DMS153 treated with DMSO at 0.1 percent for 48 hours (cell line): ENCODE data around the gene PDE4D.

Experiments
- DNase-seq: peaks from one replicate; lab custom pipeline; 2025; ENCODE audit not compliant: unreplicated experiment; lab: John Stamatoyannopoulos, UW

PDE4D gene

DNA sequence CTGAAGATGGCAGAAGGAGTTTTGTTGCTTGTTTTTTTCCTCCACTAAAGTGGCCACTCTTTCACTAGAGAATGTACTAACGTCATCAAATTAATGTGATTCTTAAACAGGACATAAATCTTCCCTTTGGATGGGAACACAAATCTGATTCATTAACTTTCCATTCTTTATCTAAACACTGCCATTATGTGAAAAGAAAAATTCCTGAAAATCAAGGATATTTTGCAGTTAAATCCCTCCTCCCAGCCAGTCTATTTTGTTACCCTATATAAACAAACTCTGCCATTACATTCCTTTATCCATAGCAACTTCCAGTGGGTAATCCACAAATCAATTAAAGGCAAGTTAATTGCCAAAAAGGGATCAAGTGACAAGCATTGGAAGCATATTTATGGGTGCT is 546.5 kb downstream of the PDE4D start:
- no peak for DNase-seq

GRCh38 chr5:59346514-59346913 is 547.0 kb downstream of the PDE4D start:
- no peak for DNase-seq

- no peak for DNase-seq
Observed at GRCh38 chr5:59342181-59342580, 551.3 kb downstream of the PDE4D start.

DNA sequence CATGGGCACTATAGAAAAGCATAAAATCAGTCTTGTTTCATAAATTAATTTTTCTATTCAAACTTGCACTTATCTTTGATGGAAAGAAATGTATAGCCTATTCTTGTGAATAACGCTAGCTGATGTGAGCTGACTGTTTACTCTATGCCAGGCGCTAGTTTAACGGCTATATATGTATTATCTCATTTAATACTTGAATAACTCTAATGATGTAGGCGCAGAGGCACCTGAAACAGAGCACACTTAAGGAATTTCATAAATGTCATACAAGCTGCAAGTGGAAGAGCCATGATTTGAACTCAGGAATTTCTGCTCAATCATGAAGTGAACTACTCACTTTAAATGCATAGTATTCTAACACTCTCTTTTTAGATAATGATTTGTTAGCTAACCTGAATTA is 551.8 kb downstream of the PDE4D start:
- no peak for DNase-seq

- no peak for DNase-seq
Observed at GRCh38 chr5:59341155-59341554, 552.4 kb downstream of the PDE4D start.

GRCh38 chr5:59340637-59341036 is 552.9 kb downstream of the PDE4D start:
- DNase-seq = no peak

DNA sequence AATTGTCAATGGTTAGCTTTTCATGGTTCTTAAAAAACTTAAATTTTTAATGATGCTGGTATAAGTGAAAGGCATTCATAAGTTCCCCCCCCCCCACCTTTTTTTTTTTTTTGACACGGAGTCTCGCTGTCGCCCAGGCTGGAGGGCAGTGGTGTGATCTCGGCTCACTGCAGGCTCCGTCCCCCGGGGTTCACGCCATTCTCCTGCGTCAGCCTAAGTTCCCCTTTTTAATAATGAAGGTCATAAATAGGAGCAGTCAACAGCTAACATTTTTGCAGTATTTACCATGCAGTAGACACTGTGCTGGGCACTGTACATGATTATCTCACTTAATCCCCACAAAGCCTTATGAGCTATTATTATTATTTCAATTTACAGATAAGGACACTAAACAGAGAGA is 556.3 kb downstream of the PDE4D start:
- no peak for DNase-seq

DNA sequence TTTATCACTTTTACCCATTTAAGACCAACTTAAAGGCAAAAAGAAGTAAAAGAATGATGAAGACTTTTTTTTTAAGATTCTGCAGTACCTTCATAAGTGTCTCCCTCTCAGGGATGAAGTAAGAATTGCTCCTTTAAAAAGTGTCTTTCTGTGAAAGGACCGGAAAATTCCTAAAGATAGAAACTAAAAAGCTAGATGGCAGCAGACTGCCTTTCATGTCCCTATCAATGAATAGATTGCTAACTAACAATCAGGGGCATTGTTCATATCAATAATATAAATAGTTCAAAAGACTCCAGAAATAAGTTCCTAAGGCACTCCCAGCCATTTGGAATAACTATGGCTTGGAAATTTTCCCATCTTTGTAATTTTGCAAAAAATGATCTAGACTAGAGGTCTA is 558.0 kb downstream of the PDE4D start:
- DNase-seq = no peak

- no peak for DNase-seq
Observed at GRCh38 chr5:59333416-59333815, 560.1 kb downstream of the PDE4D start.

DNA sequence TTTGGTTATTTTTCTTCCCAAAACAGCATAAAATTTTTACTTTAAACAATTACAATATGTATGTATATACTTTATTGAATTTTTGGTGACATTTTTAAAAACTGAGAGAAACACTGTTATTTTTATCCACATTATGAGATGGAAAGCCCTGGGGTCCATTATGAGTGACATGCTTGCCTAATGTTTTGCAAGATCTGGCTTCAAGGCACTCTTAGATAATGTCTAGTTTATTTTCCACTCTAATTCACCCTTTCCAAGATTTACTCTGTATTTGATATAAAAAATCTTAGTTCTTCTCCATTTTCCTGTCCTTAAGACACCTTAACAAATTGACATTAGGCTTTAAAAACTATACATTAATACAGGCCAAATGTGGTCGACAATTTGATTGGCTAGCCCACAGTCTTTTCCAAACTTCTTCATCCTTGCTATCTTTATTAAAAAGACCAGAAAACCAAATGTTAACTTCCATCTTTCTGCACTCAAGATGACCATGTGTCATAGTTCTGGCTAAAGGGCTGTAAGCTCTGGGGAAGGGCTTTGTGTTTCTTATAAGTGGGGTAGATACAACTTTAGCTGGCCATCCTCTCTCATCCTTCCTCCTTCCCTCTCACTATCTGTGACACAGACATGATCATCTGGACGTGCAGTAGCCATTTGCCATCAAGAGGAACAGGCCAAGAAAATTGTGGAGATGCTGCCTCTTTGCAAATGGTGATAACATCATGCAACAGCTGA is 561.1 kb downstream of the PDE4D start:
- no peak for DNase-seq

DNA sequence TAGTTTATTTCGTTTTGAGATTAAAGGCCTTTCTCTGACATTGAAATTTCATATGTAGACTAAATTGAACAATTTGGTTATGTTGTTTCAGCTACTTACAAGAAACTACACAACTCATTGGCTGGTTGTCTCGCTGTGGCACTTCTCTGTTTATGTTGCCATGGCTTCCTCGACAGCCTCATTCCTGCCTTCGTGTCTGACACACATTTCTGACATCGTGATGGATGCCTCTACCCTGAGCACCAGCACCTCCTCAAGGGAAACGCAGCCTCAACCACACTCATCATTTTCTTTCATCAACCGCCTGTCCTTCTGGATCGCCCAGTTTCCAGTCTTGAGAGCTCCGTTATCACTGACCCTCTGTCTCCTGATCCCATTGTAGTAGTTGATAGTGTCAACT is 562.8 kb downstream of the PDE4D start:
- no peak for DNase-seq

GRCh38 chr5:59328709-59329296 is 564.7 kb downstream of the PDE4D start:
- DNase-seq = no peak

DNA sequence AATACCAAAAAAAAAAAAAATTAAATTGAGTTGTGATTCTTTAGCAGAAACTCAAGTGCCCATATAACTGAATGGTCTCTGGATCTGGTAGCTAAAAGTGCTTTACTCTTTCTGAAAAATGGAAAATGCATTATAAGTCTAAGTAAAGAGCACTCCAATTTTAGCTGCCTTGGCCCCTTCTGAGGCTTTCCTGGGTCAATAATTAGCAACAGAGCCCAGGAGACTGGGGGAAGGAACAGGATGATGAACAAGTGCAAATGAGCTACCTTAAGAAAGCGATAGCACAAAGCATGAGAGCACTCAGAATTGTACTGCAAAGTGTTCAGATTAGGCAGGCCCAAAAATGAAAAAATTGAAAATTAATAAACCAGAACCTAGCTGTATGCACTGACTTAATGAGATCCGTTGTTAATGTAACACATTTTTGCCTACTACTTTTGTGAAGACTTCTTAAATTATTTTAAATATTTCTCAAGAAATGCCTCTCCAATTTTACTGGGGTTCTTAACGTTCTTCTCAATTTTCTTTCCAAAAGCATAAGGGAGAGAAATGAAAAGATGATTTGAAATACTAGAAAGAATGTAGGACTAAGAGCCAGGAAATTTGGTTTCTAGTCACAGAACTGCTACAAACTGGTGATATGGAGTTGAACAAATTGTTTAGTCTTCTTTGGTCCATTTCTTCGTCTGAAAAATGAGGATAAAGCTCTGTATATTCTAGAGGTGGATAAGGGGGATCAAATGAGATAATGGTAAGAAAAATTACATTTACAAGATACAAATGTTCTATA is 566.1 kb downstream of the PDE4D start:
- no peak for DNase-seq

DNA sequence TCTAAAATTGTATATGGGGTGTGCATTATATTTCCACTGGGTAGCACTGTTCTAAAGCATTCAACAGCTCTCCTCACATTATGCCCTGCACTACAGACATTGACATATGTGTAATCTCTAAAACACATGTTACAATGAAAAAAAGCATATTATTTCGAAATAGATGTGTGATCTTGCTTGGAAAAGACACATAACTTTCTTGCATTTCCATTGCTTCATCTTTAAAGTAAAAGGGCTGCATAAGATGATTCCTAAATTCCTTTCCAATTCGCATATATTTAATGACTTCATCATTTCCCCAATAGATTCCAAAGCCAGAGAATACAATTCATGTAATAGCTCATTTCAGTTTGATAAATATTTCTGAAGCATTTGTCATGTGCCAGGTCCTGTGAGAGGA is 566.9 kb downstream of the PDE4D start:
- DNase-seq = no peak

DNA sequence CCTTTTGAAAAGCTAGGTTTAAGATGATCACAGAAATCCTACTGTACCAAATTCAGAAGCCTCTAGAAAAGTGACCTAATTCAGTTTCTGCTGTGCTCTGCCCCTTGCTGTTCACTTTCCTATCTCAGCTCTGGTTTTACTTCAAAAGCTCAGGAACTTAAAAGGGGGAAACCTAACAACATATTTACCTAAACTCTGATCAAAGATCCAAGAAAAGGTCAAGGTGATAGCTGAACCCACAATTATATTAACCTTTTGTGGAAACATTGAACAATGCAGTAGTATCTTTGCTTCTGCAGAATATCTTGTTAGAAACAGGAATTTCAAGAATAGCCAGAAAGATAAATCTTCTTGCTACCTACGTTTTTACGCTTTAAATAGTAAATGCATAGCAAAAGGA is 568.5 kb downstream of the PDE4D start:
- no peak for DNase-seq

- no peak for DNase-seq
Observed at GRCh38 chr5:59322894-59323293, 570.6 kb downstream of the PDE4D start.

DNA sequence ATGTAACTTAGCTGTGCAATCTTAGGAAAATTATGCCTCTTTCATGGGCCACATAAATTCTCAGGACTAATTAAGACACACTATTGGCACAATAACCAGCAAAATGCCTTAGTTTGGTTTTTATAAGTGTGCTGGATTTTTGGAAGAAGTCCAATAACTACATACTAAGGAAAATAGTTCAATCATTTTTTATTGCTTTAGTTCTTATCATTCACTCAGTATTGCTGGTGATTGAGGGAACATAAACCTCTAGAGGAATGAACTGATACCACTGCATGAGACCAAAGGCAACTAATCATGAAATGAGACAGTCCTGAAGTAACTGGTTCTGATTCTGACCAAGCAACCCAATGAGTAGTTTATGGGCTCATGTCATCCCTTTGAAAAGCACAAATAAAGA is 571.5 kb downstream of the PDE4D start:
- no peak for DNase-seq

DNA sequence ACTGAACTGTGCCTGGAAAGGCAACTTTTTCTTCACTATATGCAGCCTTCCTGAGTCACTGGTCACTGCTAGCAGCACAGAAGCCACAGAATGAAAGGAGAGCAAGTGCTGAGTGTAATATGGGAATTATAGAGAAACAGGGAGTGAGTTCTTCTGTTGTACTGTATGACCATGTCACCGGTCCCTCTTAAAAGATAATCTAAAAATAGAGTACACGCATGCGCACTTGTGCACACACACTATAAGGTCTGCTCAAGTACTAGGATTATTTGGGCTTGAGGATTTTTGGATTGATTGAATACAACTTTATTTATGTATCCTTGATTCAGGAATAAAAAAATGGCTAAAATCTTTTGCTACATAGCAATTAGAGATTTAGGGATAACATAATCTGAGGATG is 571.9 kb downstream of the PDE4D start:
- DNase-seq = no peak

GRCh38 chr5:59320420-59320819 is 573.1 kb downstream of the PDE4D start:
- DNase-seq = no peak

DNA sequence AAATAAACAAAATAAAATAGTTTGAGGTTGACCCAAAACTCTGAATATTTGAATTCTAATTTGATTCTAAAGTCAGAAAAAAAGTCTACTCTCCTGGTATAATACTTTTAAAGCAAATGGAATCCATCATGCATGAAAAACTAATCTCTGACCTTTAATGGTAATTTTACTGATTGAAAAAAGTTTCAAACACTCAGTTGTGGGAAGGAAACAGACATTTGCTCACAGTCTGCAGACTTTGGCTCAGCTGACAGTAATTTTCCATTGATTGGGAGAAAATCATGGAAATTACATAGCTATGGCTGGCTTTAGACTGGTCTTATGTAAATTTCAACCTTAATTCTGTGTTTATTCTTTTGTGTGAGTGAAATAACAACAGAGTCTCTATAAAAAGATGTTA is 574.3 kb downstream of the PDE4D start:
- no peak for DNase-seq

GRCh38 chr5:59317774-59318205 is 575.7 kb downstream of the PDE4D start:
- no peak for DNase-seq
